ENCODE measurements around the gene FTO. TPM values are rescaled to one million over a fixed set of nuclear protein-coding genes. Genes with fewer than 3 reads are reported as not detected.

Gene FTO
- total RNA-seq, 4 donors from 2014 or later = 64.4 to 116 (median 71.3) TPM

- Histone ChIP-seq H3K36me3 (no peaks in the 10 kb centered on the region), H3K27ac (no peak overlapping the region), H3K4me1 (peaks cover 28% of the 10 kb centered on the region), H3K9me3 (no peaks in the 10 kb centered on the region), H3K4me3 (no peak overlapping the region), H3K27me3 (no peaks in the 10 kb centered on the region)
- DNase-seq (ENCODE audit: low spot score in 2 of 2) = no peak
- 80% methylated on average over 4 of the region's 4 CpGs for WGBS
- TF ChIP-seq POLR2AphosphoS5 (IDR thresholded peaks at IDR 0.05) (no peak), POLR2A (IDR thresholded peaks at IDR 0.05) (no peak), CTCF (IDR thresholded peaks at IDR 0.05) (no peak), EP300 (IDR thresholded peaks at IDR 0.05) (no peak)
Observed at GRCh38 chr16:53805752-53806151, 101.8 kb downstream of the FTO start.

GRCh38 chr16:53809088-53809932 is 105.4 kb downstream of the FTO start:
- TF ChIP-seq CTCF (IDR thresholded peaks at IDR 0.05) (no peak), EP300 (IDR thresholded peaks at IDR 0.05) (no peak), POLR2A (IDR thresholded peaks at IDR 0.05) (no peak), POLR2AphosphoS5 (IDR thresholded peaks at IDR 0.05) (no peak)
- DNase-seq (ENCODE audit: low spot score in 2 of 2) = no peak
- peaks cover 19% of the 10 kb centered on the region for H3K4me1 ChIP-seq
- no peak overlapping the region for H3K4me3 ChIP-seq
- H3K9me3 ChIP-seq = no peaks in the 10 kb centered on the region
- H3K27me3 ChIP-seq = no peaks in the 10 kb centered on the region
- 71% methylated on average over 8 of the region's 8 CpGs for WGBS
- H3K36me3 ChIP-seq = no peaks in the 10 kb centered on the region
- no peak overlapping the region for H3K27ac ChIP-seq

- 82% methylated on average over 2 of the region's 2 CpGs for WGBS
- Histone ChIP-seq H3K27me3 (no peaks in the 10 kb centered on the region), H3K4me1 (peaks cover 19% of the 10 kb centered on the region), H3K27ac (no peak overlapping the region), H3K36me3 (no peaks in the 10 kb centered on the region), H3K4me3 (no peak overlapping the region), H3K9me3 (no peaks in the 10 kb centered on the region)
- no peak for DNase-seq (ENCODE audit: low spot score in 2 of 2)
- no peak for TF ChIP-seq CTCF (IDR thresholded peaks at IDR 0.05)
- TF ChIP-seq EP300 (IDR thresholded peaks at IDR 0.05) = no peak
- no peak for TF ChIP-seq POLR2AphosphoS5 (IDR thresholded peaks at IDR 0.05)
- TF ChIP-seq POLR2A (IDR thresholded peaks at IDR 0.05) = no peak
Observed at GRCh38 chr16:53812914-53813313, 109.0 kb downstream of the FTO start.

GRCh38 chr16:53814801-53815200 is 110.8 kb downstream of the FTO start:
- peaks cover 19% of the 10 kb centered on the region for H3K4me1 ChIP-seq
- no peaks in the 10 kb centered on the region for H3K36me3 ChIP-seq
- TF ChIP-seq POLR2AphosphoS5 (IDR thresholded peaks at IDR 0.05) (no peak), CTCF (IDR thresholded peaks at IDR 0.05) (no peak), EP300 (IDR thresholded peaks at IDR 0.05) (no peak), POLR2A (IDR thresholded peaks at IDR 0.05) (no peak)
- DNase-seq (ENCODE audit: low spot score in 2 of 2) = no peak
- H3K27me3 ChIP-seq = no peaks in the 10 kb centered on the region
- H3K27ac ChIP-seq = no peak overlapping the region
- H3K4me3 ChIP-seq = no peak overlapping the region
- no peaks in the 10 kb centered on the region for H3K9me3 ChIP-seq
- WGBS = 60% methylated on average over 7 of the region's 7 CpGs

- Histone ChIP-seq H3K27me3 (no peaks in the 10 kb centered on the region), H3K4me3 (no peak overlapping the region), H3K27ac (peak overlapping the region; percentile 53), H3K4me1 (peaks cover 19% of the 10 kb centered on the region), H3K36me3 (no peaks in the 10 kb centered on the region), H3K9me3 (no peaks in the 10 kb centered on the region)
- DNase-seq (ENCODE audit: low spot score in 2 of 2) = no peak
- no peak for TF ChIP-seq CTCF (IDR thresholded peaks at IDR 0.05)
- no peak for TF ChIP-seq POLR2AphosphoS5 (IDR thresholded peaks at IDR 0.05)
- TF ChIP-seq EP300 (IDR thresholded peaks at IDR 0.05) = no peak
- no peak for TF ChIP-seq POLR2A (IDR thresholded peaks at IDR 0.05)
- 66% methylated on average over 5 of the region's 5 CpGs for WGBS
Observed at GRCh38 chr16:53816211-53816836, 112.4 kb downstream of the FTO start.
